HG03060 (cell line): ENCODE measurements around the gene OLFM3.

ENCODE experiments used
- ATAC-seq: cut with Tn5 transposase; IDR thresholded peaks from one replicate; pipeline ENCODE4 v1.9.1; 2021; ENCODE audit warnings: low read depth, moderate number of reproducible peaks; ENCODE audit not compliant: unreplicated experiment

The OLFM3 gene

GRCh38 chr1:101854271-101854670, 142.5 kb downstream of the OLFM3 start:
- no peak for ATAC-seq

- ATAC-seq = no peak
These were observed 143.8 kb downstream of the OLFM3 start for GRCh38 chr1:101852936-101853335.

GRCh38 chr1:101849356-101849755, 147.4 kb downstream of the OLFM3 start:
- no peak for ATAC-seq

GRCh38 chr1:101847626-101848025, 149.1 kb downstream of the OLFM3 start:
- no peak for ATAC-seq

- no peak for ATAC-seq
These were observed 149.9 kb downstream of the OLFM3 start for GRCh38 chr1:101846820-101847219.

- no peak for ATAC-seq
These were observed 153.6 kb downstream of the OLFM3 start for GRCh38 chr1:101843160-101843559.

GRCh38 chr1:101841824-101842223, 154.9 kb downstream of the OLFM3 start:
- ATAC-seq = no peak

GRCh38 chr1:101835988-101836387, 160.7 kb downstream of the OLFM3 start:
- ATAC-seq = no peak

GRCh38 chr1:101833312-101833711, 163.4 kb downstream of the OLFM3 start:
- ATAC-seq = no peak

- no peak for ATAC-seq
These were observed 170.3 kb downstream of the OLFM3 start for GRCh38 chr1:101826416-101826815.

GRCh38 chr1:101820071-101820470, 176.7 kb downstream of the OLFM3 start:
- no peak for ATAC-seq

- no peak for ATAC-seq
These were observed 180.5 kb downstream of the OLFM3 start for GRCh38 chr1:101816262-101816661.

- no peak for ATAC-seq
These were observed 198.3 kb downstream of the OLFM3 start for GRCh38 chr1:101798417-101798816.

GRCh38 chr1:101797722-101798121, 199.0 kb downstream of the OLFM3 start:
- ATAC-seq = no peak

- ATAC-seq = no peak
These were observed 215.4 kb downstream of the OLFM3 start for GRCh38 chr1:101781201-101781831.

GRCh38 chr1:101769520-101769919, 227.2 kb downstream of the OLFM3 start:
- peak; percentile 70 for ATAC-seq

- ATAC-seq = no peak
These were observed 238.7 kb downstream of the OLFM3 start for GRCh38 chr1:101757985-101758384.

GRCh38 chr1:101756411-101756810, 240.3 kb downstream of the OLFM3 start:
- no peak for ATAC-seq
